Measurements from ENCODE around the gene HS6ST3.

HS6ST3 gene

DNA sequence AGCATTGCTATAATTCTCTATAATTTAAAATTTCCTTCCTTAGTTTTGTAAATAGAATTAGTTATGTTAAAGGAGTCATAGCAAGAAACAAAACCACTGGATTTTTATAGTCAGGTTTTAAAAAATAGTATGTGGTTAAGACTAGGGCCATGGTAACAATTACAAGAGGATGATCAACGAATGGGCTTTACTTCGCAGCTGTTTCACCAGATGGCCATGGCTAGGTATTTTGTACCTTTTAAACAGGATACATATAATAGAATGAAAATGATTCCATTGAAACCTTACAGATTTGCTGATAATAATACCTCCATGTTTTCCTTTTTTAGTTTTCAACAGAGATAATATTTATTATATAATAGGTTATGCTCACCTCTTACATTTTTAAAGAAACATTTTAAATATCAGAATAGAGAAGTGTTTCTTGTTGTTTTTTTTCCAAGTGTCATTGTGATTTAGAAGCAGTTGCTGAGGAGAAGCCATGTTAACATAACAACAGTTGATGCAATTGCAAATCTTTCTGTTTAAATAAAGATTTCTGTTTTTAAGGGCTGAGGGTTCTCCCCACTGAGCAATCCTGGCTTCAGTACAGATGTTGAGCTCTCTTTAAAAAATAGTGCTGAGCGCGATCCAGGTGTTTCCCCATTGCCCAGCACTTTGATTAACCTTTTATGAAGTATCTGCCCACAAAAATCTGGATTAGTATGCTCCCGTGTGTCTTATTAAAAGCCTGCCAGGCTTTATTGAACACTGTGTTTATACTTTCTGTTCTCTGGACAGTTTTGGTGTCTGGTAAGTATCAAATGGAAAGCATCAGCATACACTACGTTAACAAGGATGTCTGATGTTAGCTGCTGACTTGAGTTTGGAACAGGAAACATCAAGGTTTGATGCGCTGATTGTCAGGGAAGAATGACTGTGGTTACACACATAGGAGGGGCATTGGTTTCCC lies 205.3 kb downstream of the HS6ST3 start:
- no peaks in the 10 kb centered on the region for H3K9me3 ChIP-seq (ENCODE audit: control insufficient read depth in 2 of 2, low read length in 2 of 2)
- no peak overlapping the region for H3K27ac ChIP-seq (ENCODE audit: low read length)
- H3K4me1 ChIP-seq (ENCODE audit: control insufficient read depth, insufficient read depth, low read length): no peaks in the 10 kb centered on the region
- no peak overlapping the region for H3K9ac ChIP-seq (ENCODE audit: low read length in 2 of 2)
- no peaks in the 10 kb centered on the region for H3K27me3 ChIP-seq (ENCODE audit: control insufficient read depth in 1 of 2, insufficient read depth in 2 of 2, low read length in 2 of 2)
- no peak overlapping the region for H3K4me3 ChIP-seq (ENCODE audit: low read length in 2 of 2)
- H3K36me3 ChIP-seq (ENCODE audit: control insufficient read depth in 2 of 2, insufficient read depth in 2 of 2, low read length in 2 of 2): no peaks in the 10 kb centered on the region

DNA sequence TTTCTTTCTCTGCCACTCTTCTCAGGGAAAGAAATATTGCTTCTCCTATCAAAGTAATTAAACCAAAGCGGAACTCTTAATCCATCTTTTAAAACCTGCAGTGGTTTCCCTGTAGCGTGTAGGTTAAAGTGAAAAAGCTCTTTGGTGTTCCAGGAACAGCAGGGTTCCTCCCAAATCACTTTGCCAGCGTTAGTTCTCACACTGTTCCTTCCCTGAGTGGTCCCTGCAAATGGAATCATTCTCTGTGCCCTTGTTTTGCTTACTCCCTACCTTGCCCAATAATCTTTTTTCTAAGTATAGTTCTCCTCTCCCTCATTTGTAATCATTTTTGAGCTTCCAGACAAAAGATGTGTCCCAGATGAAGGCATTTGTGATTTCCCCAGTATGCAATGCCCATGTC lies 207.5 kb downstream of the HS6ST3 start:
- Histone ChIP-seq H3K27me3 (ENCODE audit: control insufficient read depth in 1 of 2, insufficient read depth in 2 of 2, low read length in 2 of 2) (no peaks in the 10 kb centered on the region), H3K4me1 (ENCODE audit: control insufficient read depth, insufficient read depth, low read length) (no peaks in the 10 kb centered on the region), H3K27ac (ENCODE audit: low read length) (no peak overlapping the region), H3K4me3 (ENCODE audit: low read length in 2 of 2) (no peak overlapping the region), H3K36me3 (ENCODE audit: control insufficient read depth in 2 of 2, insufficient read depth in 2 of 2, low read length in 2 of 2) (no peaks in the 10 kb centered on the region), H3K9ac (ENCODE audit: low read length in 2 of 2) (no peak overlapping the region), H3K9me3 (ENCODE audit: control insufficient read depth in 2 of 2, low read length in 2 of 2) (no peaks in the 10 kb centered on the region)

DNA sequence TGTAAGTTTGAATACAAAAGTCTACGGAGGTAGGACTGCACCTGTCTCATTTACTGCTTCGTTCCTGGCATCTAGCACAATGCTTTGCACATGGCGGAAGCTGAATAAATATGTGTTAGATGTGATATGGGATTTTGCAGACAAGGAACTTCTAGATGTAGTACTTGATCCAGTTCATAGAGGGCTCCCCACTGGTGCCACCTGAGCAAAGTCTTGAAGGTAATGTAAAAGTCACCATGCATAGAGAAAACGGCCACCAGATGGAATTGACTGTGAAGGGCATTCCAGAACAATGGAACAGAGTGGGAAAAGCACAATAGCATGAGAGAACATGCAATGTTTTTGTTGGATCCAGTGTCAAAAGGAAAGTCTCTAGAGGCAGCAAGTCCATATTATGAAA lies 209.3 kb downstream of the HS6ST3 start:
- Histone ChIP-seq H3K4me3 (ENCODE audit: low read length in 2 of 2) (no peak overlapping the region), H3K4me1 (ENCODE audit: control insufficient read depth, insufficient read depth, low read length) (no peaks in the 10 kb centered on the region), H3K27me3 (ENCODE audit: control insufficient read depth in 1 of 2, insufficient read depth in 2 of 2, low read length in 2 of 2) (no peaks in the 10 kb centered on the region), H3K27ac (ENCODE audit: low read length) (no peak overlapping the region), H3K9me3 (ENCODE audit: control insufficient read depth in 2 of 2, low read length in 2 of 2) (no peaks in the 10 kb centered on the region), H3K36me3 (ENCODE audit: control insufficient read depth in 2 of 2, insufficient read depth in 2 of 2, low read length in 2 of 2) (no peaks in the 10 kb centered on the region), H3K9ac (ENCODE audit: low read length in 2 of 2) (no peak overlapping the region)

DNA sequence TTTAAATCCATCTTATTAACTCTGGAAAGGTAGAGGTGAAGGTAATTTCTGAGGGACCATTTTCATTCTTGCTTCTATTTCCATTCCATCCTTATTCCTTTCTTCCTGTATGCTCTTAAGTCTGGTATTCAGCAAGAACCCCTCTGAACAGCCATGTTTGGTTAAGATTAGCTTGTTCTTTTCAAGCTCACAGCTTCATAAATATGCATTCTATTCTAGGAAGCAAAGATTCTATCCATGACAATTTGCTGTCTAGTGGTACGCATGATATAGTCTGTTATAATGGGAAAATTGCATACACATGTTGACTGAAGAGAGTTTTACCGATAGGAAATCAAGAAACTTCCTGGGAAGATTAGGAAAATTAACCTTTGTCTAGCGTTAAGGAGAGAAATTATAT lies 218.7 kb downstream of the HS6ST3 start:
- no peak overlapping the region for H3K9ac ChIP-seq (ENCODE audit: low read length in 2 of 2)
- H3K4me1 ChIP-seq (ENCODE audit: control insufficient read depth, insufficient read depth, low read length): no peaks in the 10 kb centered on the region
- no peak overlapping the region for H3K4me3 ChIP-seq (ENCODE audit: low read length in 2 of 2)
- H3K27ac ChIP-seq (ENCODE audit: low read length): no peak overlapping the region
- no peaks in the 10 kb centered on the region for H3K9me3 ChIP-seq (ENCODE audit: control insufficient read depth in 2 of 2, low read length in 2 of 2)
- H3K36me3 ChIP-seq (ENCODE audit: control insufficient read depth in 2 of 2, insufficient read depth in 2 of 2, low read length in 2 of 2): no peaks in the 10 kb centered on the region
- H3K27me3 ChIP-seq (ENCODE audit: control insufficient read depth in 1 of 2, insufficient read depth in 2 of 2, low read length in 2 of 2): no peaks in the 10 kb centered on the region

DNA sequence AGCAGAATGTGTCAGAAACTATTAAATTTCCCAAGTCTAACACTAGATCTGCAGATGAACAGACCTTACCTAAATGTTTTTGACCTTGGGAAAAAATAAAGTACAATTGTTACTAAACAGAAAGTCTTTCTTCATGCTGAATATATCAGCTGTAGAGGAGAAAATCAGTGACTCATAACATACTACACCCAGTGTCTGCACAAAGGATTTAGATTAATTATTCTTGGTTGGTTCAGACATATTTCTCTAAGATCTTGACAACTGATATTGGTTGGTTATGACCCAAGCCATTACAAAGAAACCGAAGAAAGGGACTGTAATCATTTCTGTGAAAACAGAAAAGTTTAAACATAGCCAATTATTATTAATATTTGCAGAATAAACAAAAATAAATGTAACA lies 225.1 kb downstream of the HS6ST3 start:
- H3K4me3 ChIP-seq (ENCODE audit: low read length in 2 of 2): no peak overlapping the region
- no peaks in the 10 kb centered on the region for H3K36me3 ChIP-seq (ENCODE audit: control insufficient read depth in 2 of 2, insufficient read depth in 2 of 2, low read length in 2 of 2)
- H3K4me1 ChIP-seq (ENCODE audit: control insufficient read depth, insufficient read depth, low read length): no peaks in the 10 kb centered on the region
- no peak overlapping the region for H3K9ac ChIP-seq (ENCODE audit: low read length in 2 of 2)
- no peak overlapping the region for H3K27ac ChIP-seq (ENCODE audit: low read length)
- H3K9me3 ChIP-seq (ENCODE audit: control insufficient read depth in 2 of 2, low read length in 2 of 2): no peaks in the 10 kb centered on the region
- no peaks in the 10 kb centered on the region for H3K27me3 ChIP-seq (ENCODE audit: control insufficient read depth in 1 of 2, insufficient read depth in 2 of 2, low read length in 2 of 2)

DNA sequence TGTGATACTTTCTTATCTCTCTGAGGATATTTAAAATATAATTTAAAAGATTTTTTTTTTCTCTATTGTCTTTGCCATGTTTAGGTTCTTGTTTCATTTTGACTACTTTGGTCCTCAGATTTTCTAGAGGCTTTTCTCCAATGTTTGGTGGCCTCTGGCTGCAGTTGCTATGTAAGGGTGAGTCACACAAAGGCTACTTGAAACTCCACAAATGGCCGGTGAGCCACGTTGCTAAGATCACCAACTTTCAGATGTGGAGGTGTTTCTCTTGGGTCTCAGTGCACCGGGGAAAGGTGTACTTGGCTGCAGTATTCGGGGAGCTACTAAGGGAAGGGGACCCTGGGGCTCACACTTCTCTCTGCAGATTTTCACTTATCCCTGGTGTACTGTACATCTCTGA lies 248.1 kb downstream of the HS6ST3 start:
- H3K27ac ChIP-seq (ENCODE audit: low read length): no peak overlapping the region
- H3K9ac ChIP-seq (ENCODE audit: low read length in 2 of 2): no peak overlapping the region
- H3K36me3 ChIP-seq (ENCODE audit: control insufficient read depth in 2 of 2, insufficient read depth in 2 of 2, low read length in 2 of 2): no peaks in the 10 kb centered on the region
- H3K4me3 ChIP-seq (ENCODE audit: low read length in 2 of 2): no peak overlapping the region
- no peaks in the 10 kb centered on the region for H3K4me1 ChIP-seq (ENCODE audit: control insufficient read depth, insufficient read depth, low read length)
- no peaks in the 10 kb centered on the region for H3K27me3 ChIP-seq (ENCODE audit: control insufficient read depth in 1 of 2, insufficient read depth in 2 of 2, low read length in 2 of 2)
- H3K9me3 ChIP-seq (ENCODE audit: control insufficient read depth in 2 of 2, low read length in 2 of 2): no peaks in the 10 kb centered on the region

DNA sequence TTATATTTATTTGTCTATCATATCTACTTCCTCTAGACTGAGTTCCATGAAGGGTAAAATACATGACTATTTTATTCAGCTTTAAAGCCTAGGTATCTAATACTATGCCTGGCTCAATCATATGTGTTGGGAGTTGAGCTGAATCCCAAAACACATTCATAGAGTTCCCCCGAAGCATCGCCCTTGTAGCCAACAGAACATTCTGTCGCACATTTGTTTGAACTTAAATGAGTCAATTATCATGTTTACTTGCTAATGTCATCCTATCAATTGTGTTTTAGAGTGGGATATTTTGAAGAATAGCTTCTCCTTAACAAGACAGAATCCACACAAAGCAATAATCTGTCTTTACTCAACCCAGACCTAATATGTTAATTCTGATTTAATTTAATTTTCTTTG lies 252.4 kb downstream of the HS6ST3 start:
- Histone ChIP-seq H3K4me3 (ENCODE audit: low read length in 2 of 2) (no peak overlapping the region), H3K27ac (ENCODE audit: low read length) (no peak overlapping the region), H3K9ac (ENCODE audit: low read length in 2 of 2) (no peak overlapping the region), H3K36me3 (ENCODE audit: control insufficient read depth in 2 of 2, insufficient read depth in 2 of 2, low read length in 2 of 2) (no peaks in the 10 kb centered on the region), H3K27me3 (ENCODE audit: control insufficient read depth in 1 of 2, insufficient read depth in 2 of 2, low read length in 2 of 2) (no peaks in the 10 kb centered on the region), H3K4me1 (ENCODE audit: control insufficient read depth, insufficient read depth, low read length) (no peaks in the 10 kb centered on the region), H3K9me3 (ENCODE audit: control insufficient read depth in 2 of 2, low read length in 2 of 2) (no peaks in the 10 kb centered on the region)

DNA sequence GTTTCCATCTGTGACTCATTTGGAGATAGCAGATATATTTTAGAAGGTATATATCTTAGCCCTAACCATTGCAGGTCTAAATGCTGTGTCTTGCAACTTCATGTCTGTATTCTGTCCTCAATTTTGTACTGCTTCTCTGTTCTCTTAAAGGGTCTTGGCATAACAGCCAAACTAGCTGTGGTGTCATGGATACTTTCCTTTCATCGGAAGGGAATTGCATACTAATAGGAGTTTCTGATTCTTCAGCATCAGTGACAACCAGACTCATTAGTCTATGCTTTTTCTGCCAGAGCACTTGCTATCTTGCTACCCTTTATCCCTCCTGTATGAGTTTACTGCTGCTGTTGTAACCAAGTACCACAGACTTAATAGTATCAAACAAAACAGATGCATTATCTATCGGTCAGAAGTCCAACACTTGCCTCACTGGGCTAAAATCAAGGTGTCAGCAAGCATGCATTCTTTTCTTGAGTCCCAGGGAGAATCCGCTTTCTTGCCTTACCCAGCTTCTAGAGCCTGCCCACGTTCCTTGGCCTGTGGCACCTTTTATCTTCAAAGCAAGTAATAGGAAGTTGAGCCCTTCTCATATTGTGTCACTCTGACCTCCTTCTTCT lies 253.1 kb downstream of the HS6ST3 start:
- no peak overlapping the region for H3K27ac ChIP-seq (ENCODE audit: low read length)
- H3K27me3 ChIP-seq (ENCODE audit: control insufficient read depth in 1 of 2, insufficient read depth in 2 of 2, low read length in 2 of 2): no peaks in the 10 kb centered on the region
- H3K9ac ChIP-seq (ENCODE audit: low read length in 2 of 2): no peak overlapping the region
- H3K9me3 ChIP-seq (ENCODE audit: control insufficient read depth in 2 of 2, low read length in 2 of 2): no peaks in the 10 kb centered on the region
- no peaks in the 10 kb centered on the region for H3K4me1 ChIP-seq (ENCODE audit: control insufficient read depth, insufficient read depth, low read length)
- no peak overlapping the region for H3K4me3 ChIP-seq (ENCODE audit: low read length in 2 of 2)
- H3K36me3 ChIP-seq (ENCODE audit: control insufficient read depth in 2 of 2, insufficient read depth in 2 of 2, low read length in 2 of 2): no peaks in the 10 kb centered on the region

DNA sequence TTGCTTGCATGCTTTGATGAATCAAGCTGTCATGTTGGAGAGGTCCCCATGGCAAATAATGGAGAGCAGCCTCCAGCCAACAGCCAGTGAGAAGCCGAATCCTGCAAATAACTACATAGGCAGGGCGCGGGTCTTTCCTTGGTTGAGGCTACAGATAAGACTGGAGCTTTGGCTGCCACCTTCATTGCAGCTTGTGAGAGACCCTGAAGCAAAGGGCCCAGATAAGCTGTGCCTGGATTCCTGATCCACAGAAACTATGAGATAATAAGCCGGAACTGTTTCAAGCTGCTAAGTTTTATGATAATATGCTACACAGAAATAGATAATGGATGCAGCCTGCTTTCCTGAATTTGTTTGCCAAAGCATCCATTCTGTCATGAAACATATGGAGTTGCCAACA lies 257.0 kb downstream of the HS6ST3 start:
- H3K27ac ChIP-seq (ENCODE audit: low read length): no peak overlapping the region
- no peak overlapping the region for H3K9ac ChIP-seq (ENCODE audit: low read length in 2 of 2)
- no peaks in the 10 kb centered on the region for H3K9me3 ChIP-seq (ENCODE audit: control insufficient read depth in 2 of 2, low read length in 2 of 2)
- H3K27me3 ChIP-seq (ENCODE audit: control insufficient read depth in 1 of 2, insufficient read depth in 2 of 2, low read length in 2 of 2): no peaks in the 10 kb centered on the region
- no peak overlapping the region for H3K4me3 ChIP-seq (ENCODE audit: low read length in 2 of 2)
- H3K36me3 ChIP-seq (ENCODE audit: control insufficient read depth in 2 of 2, insufficient read depth in 2 of 2, low read length in 2 of 2): no peaks in the 10 kb centered on the region
- H3K4me1 ChIP-seq (ENCODE audit: control insufficient read depth, insufficient read depth, low read length): no peaks in the 10 kb centered on the region

DNA sequence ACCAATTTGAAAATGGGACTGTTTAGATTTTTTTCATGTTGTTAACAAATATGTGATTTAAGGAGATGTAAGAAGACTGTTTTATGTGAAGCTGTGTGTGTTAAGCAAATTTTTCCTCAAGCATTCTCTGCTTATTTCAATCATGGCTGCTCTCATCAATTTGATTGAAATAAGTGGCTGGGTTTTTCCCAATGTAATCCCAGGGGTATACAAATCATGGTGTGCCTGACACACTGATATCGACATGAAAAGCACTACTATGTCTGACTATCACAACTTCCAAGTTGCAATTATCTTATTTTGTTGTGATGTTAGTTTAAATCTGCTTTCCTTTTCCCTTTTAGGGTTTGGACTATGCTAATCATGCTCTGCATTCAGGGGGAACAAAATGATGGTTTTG lies 283.7 kb downstream of the HS6ST3 start:
- no peaks in the 10 kb centered on the region for H3K36me3 ChIP-seq (ENCODE audit: control insufficient read depth in 2 of 2, insufficient read depth in 2 of 2, low read length in 2 of 2)
- no peak overlapping the region for H3K9ac ChIP-seq (ENCODE audit: low read length in 2 of 2)
- no peak overlapping the region for H3K4me3 ChIP-seq (ENCODE audit: low read length in 2 of 2)
- H3K27ac ChIP-seq (ENCODE audit: low read length): no peak overlapping the region
- no peaks in the 10 kb centered on the region for H3K4me1 ChIP-seq (ENCODE audit: control insufficient read depth, insufficient read depth, low read length)
- no peaks in the 10 kb centered on the region for H3K9me3 ChIP-seq (ENCODE audit: control insufficient read depth in 2 of 2, low read length in 2 of 2)
- no peaks in the 10 kb centered on the region for H3K27me3 ChIP-seq (ENCODE audit: control insufficient read depth in 1 of 2, insufficient read depth in 2 of 2, low read length in 2 of 2)

DNA sequence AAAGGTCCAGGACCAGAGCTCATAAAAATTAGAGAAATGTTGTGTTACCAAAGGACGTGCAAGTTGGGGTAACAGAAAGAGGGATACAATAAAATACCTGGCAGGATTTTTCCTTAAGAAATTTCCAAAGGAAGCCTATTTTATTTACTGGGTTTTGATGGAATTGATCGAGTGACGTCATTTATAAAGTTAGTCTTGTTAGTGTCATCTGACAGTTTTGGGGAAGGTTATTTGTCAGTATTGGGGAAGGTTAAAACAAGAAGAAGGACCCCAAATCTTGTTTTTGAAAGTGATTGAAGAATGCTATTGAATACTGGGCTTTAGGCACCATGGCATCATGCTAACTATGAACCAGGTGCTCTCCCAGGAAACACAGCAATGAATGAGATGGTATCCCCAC lies 287.9 kb downstream of the HS6ST3 start:
- Histone ChIP-seq H3K9ac (ENCODE audit: low read length in 2 of 2) (no peak overlapping the region), H3K4me3 (ENCODE audit: low read length in 2 of 2) (no peak overlapping the region), H3K27me3 (ENCODE audit: control insufficient read depth in 1 of 2, insufficient read depth in 2 of 2, low read length in 2 of 2) (no peaks in the 10 kb centered on the region), H3K27ac (ENCODE audit: low read length) (no peak overlapping the region), H3K36me3 (ENCODE audit: control insufficient read depth in 2 of 2, insufficient read depth in 2 of 2, low read length in 2 of 2) (no peaks in the 10 kb centered on the region), H3K9me3 (ENCODE audit: control insufficient read depth in 2 of 2, low read length in 2 of 2) (no peaks in the 10 kb centered on the region), H3K4me1 (ENCODE audit: control insufficient read depth, insufficient read depth, low read length) (no peaks in the 10 kb centered on the region)

Measured in stomach smooth muscle (tissue), 2 donors.